HCT116 (cell line): Measurements from ENCODE around the gene TMEM154. TPM values are rescaled to one million over a fixed set of nuclear protein-coding genes. Genes with fewer than 3 reads are reported as not detected.

Experiments
- ATAC-seq: fragments of 200-7000 bp; cut with Tn5 transposase; 2 replicates; pipeline ENCODE4 v1.9.1; 2020; ENCODE audit warnings: mild to moderate bottlenecking, moderate library complexity
- BruUV-seq: library from RNA; stranded (reverse); fragments of 400-500 nt; replicated peaks from 2 replicates; lab custom pipeline; 2021; lab: Mats Ljungman, UMichigan
- CTCF ChIA-PET: fragments of 300-600 bp; sonication (Branson Sonifier 250); formaldehyde crosslinking; loops from one replicate; lab custom pipeline; 2021; ENCODE audit warnings: antibody characterized with exemption; lab: Charles Lee
- POLR2A ChIA-PET: fragments of 300-600, 350-600 bp; sonication (Branson Sonifier 250); formaldehyde crosslinking; loops from one replicate; lab custom pipeline; 2021; ENCODE audit warnings: antibody characterized with exemption; lab: Charles Lee
- RAD21 ChIA-PET, 2 experiments: fragments of 300-600 bp; sonication (Branson Sonifier 250); formaldehyde crosslinking; loops; one replicate each; lab custom pipeline; 2023; ENCODE audit warnings: low total read pairs in 2 of 2; ENCODE audit not compliant: uncharacterized antibody in 2 of 2, unreplicated experiment in 2 of 2, low non-redundant PET in 1 of 2; lab: Charles Lee
- DNase-seq: peaks from one replicate; pipeline ENCODE4 v3.0.0-alpha.2; 2010; ENCODE audit warnings: low read depth, low spot score
- H2AFZ ChIP-seq: fragments of 200-600 bp; shearing (Covaris generic), sonication (generic); 2 replicates; pipeline ENCODE4 v1.6.1; 2017; ENCODE audit warnings: low read depth, mixed run types, mixed read lengths, antibody characterized with exemption, low read length; ENCODE audit not compliant: poor library complexity, severe bottlenecking
- H3K27ac ChIP-seq: 2 replicates; pipeline ENCODE4 v1.5.1; 2012; ENCODE audit warnings: low read depth, low read length
- H3K27me3 ChIP-seq: fragments of 200-600 bp; sonication (generic); 2 replicates; pipeline ENCODE4 v1.6.1; 2016; ENCODE audit warnings: mixed run types, low read length, mixed read lengths; ENCODE audit not compliant: insufficient read depth
- H3K36me3 ChIP-seq, 2 experiments: fragments of 200-500 bp in 1 of 2; fragments of 200-600 bp in 1 of 2; sonication (Bioruptor generic) in 1 of 2; sonication (generic) in 1 of 2; 2 replicates each; pipeline versions ENCODE4 v1.5.1 to v1.6.1; 2014 to 2016; ENCODE audit warnings: low read length in 2 of 2, inconsistent platforms in 1 of 2, mixed read lengths in 1 of 2, mixed run types in 1 of 2; ENCODE audit not compliant: insufficient read depth in 2 of 2, control insufficient read depth in 1 of 2
- H3K4me1 ChIP-seq, 2 experiments: fragments of 200-600 bp in 1 of 2; sonication (generic) in 1 of 2; 2 replicates each; pipeline versions ENCODE4 v1.5.1 to v1.6.1; 2012 to 2017; ENCODE audit warnings: low read length in 2 of 2, inconsistent platforms in 1 of 2, mild to moderate bottlenecking in 1 of 2, mixed read lengths in 1 of 2, mixed run types in 1 of 2, moderate library complexity in 1 of 2; ENCODE audit not compliant: insufficient read depth in 2 of 2, control insufficient read depth in 1 of 2
- H3K4me2 ChIP-seq: fragments of 200-600 bp; sonication (generic); 2 replicates; pipeline ENCODE4 v1.6.1; 2017; ENCODE audit warnings: mixed run types, low read length, mixed read lengths
- H3K4me3 ChIP-seq, 2 experiments: fragments of 200-600 bp in 1 of 2; sonication (generic) in 1 of 2; replicated peaks in 1 of 2; 2 replicates each; pipeline ENCODE4 v1.5.1; 2011 to 2016; ENCODE audit warnings: low read length in 2 of 2, control low read depth in 1 of 2, low read depth in 1 of 2, mild to moderate bottlenecking in 1 of 2, mixed read lengths in 1 of 2, mixed run types in 1 of 2
- H3K79me2 ChIP-seq: fragments of 200-600 bp; sonication (generic); 2 replicates; pipeline ENCODE4 v1.6.1; 2017; ENCODE audit warnings: mild to moderate bottlenecking, mixed run types, low read length, moderate library complexity, mixed read lengths; ENCODE audit not compliant: insufficient read depth
- H3K9ac ChIP-seq: fragments of 200-600 bp; sonication (generic); 2 replicates; pipeline ENCODE4 v1.6.1; 2016; ENCODE audit warnings: low read length, mixed read lengths
- H3K9me2 ChIP-seq: fragments of 200-600 bp; sonication (generic), shearing (Covaris generic); 2 replicates; pipeline ENCODE4 v1.6.1; 2017; ENCODE audit warnings: mixed run types, mild to moderate bottlenecking, moderate library complexity; ENCODE audit not compliant: insufficient read depth
- H3K9me3 ChIP-seq, 2 experiments: fragments of 200-500 bp in 1 of 2; fragments of 200-600 bp in 1 of 2; sonication (Bioruptor generic) in 1 of 2; sonication (generic) in 1 of 2; 2 replicates each; pipeline ENCODE4 v1.6.1; 2014 to 2017; ENCODE audit warnings: low read length in 2 of 2, mixed read lengths in 2 of 2, inconsistent platforms in 1 of 2, low read depth in 1 of 2, mild to moderate bottlenecking in 1 of 2, mixed run types in 1 of 2, moderate library complexity in 1 of 2; ENCODE audit not compliant: control insufficient read depth in 1 of 2, insufficient read depth in 1 of 2
- H4K20me1 ChIP-seq: fragments of 200-600 bp; sonication (generic), shearing (Covaris generic); 2 replicates; pipeline ENCODE4 v1.6.1; 2017; ENCODE audit warnings: mixed run types, mild to moderate bottlenecking, moderate library complexity; ENCODE audit not compliant: insufficient read depth
- CBX3 ChIP-seq: IDR thresholded peaks from 2 replicates; pipeline ENCODE4 v1.6.1; 2012; ENCODE audit warnings: low read depth
- FOSL1 ChIP-seq: IDR thresholded peaks from 2 replicates; pipeline ENCODE4 v1.6.1; 2012; ENCODE audit warnings: low read depth
- POLR2AphosphoS5 ChIP-seq: IDR thresholded peaks from 2 replicates; pipeline ENCODE4 v1.6.1; 2011; ENCODE audit warnings: mild to moderate bottlenecking, low read depth, low read length, moderate library complexity
- SRF ChIP-seq: IDR thresholded peaks from 2 replicates; pipeline ENCODE4 v1.6.1; 2012; ENCODE audit warnings: low read depth
- ZFX ChIP-seq: fragments of 450-650 bp; IDR thresholded peaks from 2 replicates; pipeline ENCODE4 v1.6.1; 2017
- intact Hi-C: fragments of 100-400 bp; cut with micrococcal nuclease; formaldehyde crosslinking; loops from 2 replicates; pipeline ENCODE4 v1.10.0; 2022
- total RNA-seq: library from RNA; stranded (reverse); gene quantifications from one replicate; pipeline ENCODE4 v1.2.1, GENCODE V29; 2021; ENCODE audit not compliant: unreplicated experiment
- TF ChIP-seq, protein P1 (sequence below): IDR thresholded peaks from 2 replicates; pipeline ENCODE4 v1.6.1; 2012

The TMEM154 gene
- total RNA-seq, 1 experiment from 2014 or later = 2.4 TPM

DNA sequence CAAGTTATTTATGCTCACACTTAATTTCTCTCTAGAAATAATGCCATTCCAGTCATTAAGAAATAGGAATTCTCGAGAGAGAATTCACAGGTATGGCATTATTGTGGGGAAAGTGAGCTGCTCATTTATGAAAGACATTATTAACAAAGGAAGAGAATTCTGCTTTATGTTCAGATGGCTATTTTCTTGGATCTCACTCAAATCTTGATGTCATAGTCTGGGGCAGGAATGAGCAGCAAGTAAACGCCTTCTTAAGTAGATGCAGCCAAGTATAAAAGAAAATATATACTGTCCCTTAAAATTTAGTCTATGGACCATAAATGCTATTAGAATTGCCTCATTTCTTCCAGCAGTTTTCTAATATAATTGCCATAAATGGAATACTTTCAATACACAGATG lies 85.7 kb downstream of the TMEM154 start:
- Histone ChIP-seq H3K4me1 (no peaks in the 10 kb centered on the region), H2AFZ (no peak overlapping the region), H4K20me1 (no peaks in the 10 kb centered on the region), H3K4me3 (no peak overlapping the region), H3K27ac (no peak overlapping the region), H3K27me3 (no peaks in the 10 kb centered on the region), H3K9ac (no peak overlapping the region), H3K36me3 (no peaks in the 10 kb centered on the region), H3K9me2 (no peaks in the 10 kb centered on the region), H3K79me2 (no peaks in the 10 kb centered on the region), H3K4me2 (no peak overlapping the region), H3K9me3 (no peaks in the 10 kb centered on the region)
- DNase-seq = no peak
- BruUV-seq = no TSS peak
- ChIA-PET CTCF (no interaction called here), RAD21 (no interaction called here), POLR2A (no interaction called here)
- intact Hi-C loops = no loop called here
- TF ChIP-seq, protein P1, sequence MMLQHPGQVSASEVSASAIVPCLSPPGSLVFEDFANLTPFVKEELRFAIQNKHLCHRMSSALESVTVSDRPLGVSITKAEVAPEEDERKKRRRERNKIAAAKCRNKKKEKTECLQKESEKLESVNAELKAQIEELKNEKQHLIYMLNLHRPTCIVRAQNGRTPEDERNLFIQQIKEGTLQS = no peak
- TF ChIP-seq FOSL1 (no peak), SRF (no peak), ZFX (no peak), POLR2AphosphoS5 (no peak), CBX3 (no peak)
- ATAC-seq = no peak

DNA sequence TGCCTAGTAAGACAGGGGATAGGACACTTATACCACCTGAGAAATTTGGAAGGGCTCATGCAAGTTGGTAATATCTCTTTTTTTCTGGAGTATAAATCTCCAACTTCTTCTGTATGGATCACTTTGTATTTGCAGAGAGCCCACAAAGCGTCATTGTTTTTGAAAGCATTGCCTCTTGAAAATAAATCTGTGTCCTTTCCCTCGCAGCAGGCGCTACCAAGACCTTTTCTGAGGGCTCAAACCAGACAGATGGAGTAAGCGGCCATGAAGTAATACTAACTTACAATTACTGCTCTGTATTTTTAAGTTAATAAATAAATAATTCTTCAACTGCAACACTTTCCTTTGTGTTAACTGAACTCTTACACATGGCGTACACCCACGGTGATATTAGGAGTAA lies 87.9 kb downstream of the TMEM154 start:
- H2AFZ ChIP-seq = no peak overlapping the region
- POLR2A ChIA-PET = no interaction called here

More for the DNA sequence above, 87.9 kb downstream of the TMEM154 start:
- ChIA-PET CTCF (no interaction called here), RAD21 (no interaction called here)
- Histone ChIP-seq H3K4me1 (no peaks in the 10 kb centered on the region), H3K36me3 (no peaks in the 10 kb centered on the region), H3K9ac (no peak overlapping the region), H3K4me3 (no peak overlapping the region), H4K20me1 (no peaks in the 10 kb centered on the region), H3K27ac (no peak overlapping the region), H3K4me2 (no peak overlapping the region), H3K9me3 (no peaks in the 10 kb centered on the region)
- no TSS peak for BruUV-seq
- intact Hi-C loops = no loop called here
- DNase-seq = no peak
- no peak for ATAC-seq
- TF ChIP-seq SRF = no peak
- TF ChIP-seq, protein P1 = no peak
- TF ChIP-seq, all 23 proteins: peak for 0
- Histone ChIP-seq H3K79me2 (no peaks in the 10 kb centered on the region), H3K27me3 (no peaks in the 10 kb centered on the region), H3K9me2 (no peaks in the 10 kb centered on the region)
